Stimulated activated CD8-positive, alpha-beta memory T cell treated with anti-CD3 and anti-CD28 coated beads, Interleukin-7, amount 100 ng/mL, for 1 hour (primary cell): ENCODE results near the gene KLF4.

Experiments
- DNase-seq, 2 donors: peaks; one replicate each; pipeline ENCODE4 v3.0.0-alpha.2; 2020; ENCODE audit warnings: low read depth in 2 of 2

The KLF4 gene

DNA sequence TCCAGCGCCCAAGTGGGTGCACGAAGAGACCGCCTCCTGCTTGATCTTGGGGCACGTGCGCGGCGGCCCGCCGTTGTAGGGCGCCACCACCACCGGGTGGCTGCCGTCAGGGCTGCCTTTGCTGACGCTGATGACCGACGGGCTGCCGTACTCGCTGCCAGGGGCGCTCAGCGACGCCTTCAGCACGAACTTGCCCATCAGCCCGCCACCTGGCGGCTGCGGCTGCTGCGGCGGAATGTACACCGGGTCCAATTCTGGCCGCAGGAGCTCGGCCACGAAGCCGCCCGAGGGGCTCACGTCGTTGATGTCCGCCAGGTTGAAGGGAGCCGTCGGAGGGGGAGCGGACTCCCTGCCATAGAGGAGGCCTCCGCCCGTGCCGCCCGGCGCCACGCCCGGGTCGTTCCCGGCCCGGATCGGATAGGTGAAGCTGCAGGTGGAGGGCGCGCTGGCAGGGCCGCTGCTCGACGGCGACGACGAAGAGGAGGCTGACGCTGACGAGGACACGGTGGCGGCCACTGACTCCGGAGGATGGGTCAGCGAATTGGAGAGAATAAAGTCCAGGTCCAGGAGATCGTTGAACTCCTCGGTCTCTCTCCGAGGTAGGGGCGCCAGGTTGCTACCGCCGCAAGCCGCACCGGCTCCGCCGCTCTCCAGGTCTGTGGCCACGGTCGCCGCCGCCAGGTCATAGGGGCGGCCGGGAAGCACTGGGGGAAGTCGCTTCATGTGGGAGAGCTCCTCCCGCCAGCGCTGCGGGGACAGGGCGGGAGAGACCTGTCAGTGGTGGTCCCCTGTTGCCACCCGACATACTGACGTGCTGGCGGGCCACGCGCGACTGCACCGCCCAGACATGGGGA, 1.8 kb downstream of the KLF4 start:
- no peak for DNase-seq

DNA sequence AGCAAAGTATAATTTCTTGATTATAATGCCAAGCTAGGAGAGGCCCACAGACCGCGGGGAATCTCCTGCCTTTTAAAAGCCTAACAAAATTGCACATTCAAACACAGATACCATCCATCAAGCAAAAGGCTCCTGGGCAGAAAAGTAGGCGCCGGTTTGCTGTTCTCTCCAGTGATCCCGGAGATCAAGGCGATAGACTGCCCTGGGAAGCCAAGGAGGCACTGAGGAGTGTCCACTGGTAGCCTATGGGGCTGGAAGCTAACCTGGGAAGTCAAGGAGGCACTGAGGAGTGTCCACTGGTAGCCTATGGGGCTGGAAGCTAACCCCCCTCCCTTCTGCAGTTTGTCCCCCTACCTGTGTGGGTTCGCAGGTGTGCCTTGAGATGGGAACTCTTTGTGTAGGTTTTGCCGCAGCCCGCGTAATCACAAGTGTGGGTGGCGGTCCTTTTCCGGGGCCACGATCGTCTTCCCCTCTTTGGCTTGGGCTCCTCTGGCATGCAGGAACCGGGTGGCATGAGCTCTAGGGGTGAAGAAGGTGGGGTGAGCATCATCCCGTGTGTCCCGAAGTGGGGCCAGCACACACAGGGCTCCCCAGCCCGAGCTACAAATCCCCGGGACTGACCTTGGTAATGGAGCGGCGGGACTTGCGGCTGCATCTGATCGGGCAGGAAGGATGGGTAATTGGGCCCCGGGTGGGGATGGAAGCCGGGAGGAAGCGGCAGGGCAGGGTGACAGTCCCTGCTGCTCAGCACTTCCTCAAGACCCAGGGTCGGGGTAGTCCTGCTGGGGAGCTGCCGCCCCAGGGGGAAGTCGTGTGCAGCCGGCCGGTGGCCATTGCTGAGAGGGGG, 2.7 kb downstream of the KLF4 start:
- DNase-seq: no peak

GRCh38 chr9:107485458-107486043, 4.0 kb downstream of the KLF4 start:
- DNase-seq: no peak

DNA sequence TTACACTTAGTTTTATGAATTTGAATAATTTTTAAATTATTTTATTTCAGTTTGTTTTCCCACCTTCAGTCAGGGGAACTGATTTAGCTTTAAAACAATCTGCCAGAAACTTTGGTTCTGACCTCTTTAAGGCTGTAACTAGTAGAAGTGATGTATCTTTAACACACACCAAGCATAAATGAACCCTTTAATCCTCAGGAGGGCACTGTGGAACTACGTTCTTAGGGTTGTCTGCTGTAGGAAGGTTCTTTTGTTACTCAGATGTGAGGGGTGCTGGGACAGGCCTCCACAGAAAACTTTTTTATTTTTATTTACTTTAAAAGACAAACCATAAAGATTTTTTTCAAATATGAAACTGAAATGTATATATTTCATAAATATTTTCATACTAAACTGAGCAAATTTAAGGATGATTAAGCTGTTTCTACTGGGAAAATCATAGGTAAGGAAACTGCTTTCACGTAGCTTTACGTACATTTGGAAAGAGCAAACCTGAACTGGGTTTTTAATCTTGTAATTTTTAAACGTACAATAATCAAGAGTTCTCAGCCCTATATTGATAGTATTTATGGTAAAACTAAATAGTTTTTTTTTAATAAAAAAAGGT, 5.3 kb downstream of the KLF4 start:
- DNase-seq: no peak

DNA sequence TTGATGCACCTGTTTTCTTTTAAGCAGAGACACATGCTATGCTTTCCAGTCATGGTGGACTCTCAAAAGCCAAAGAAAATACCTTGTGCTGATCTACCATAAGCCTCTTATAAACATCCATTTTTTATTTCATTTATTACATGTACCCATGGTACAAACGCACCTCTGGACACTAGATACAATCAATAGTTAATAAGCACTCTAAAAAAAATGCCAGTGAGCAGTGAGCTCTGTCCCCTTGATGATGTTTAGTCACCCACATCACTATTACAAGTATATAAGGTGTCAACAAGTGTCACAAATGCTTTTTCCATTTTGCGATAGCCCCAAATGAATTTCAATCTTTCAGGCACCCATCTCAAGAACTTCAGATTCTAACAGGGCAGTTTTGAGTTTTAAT, 5.9 kb downstream of the KLF4 start:
- DNase-seq: no peak

DNA sequence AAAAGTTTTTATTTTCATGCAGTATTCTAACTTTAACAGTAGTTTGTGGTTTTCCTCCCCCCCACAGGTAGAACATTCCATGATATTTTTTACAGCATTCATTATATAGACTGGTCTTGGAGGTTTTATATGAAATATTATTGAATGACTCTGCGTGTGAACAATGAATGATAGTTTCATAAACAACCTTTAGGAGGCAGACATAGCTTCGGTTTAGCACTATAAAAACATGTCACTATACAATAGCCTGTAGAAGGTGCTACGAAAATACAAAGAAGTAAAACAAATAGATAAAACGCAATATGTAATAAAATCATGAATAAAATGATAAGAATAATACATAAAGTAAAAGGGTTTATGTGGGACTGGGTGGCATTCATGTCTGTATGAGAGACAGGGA, 8.5 kb downstream of the KLF4 start:
- no peak for DNase-seq

DNA sequence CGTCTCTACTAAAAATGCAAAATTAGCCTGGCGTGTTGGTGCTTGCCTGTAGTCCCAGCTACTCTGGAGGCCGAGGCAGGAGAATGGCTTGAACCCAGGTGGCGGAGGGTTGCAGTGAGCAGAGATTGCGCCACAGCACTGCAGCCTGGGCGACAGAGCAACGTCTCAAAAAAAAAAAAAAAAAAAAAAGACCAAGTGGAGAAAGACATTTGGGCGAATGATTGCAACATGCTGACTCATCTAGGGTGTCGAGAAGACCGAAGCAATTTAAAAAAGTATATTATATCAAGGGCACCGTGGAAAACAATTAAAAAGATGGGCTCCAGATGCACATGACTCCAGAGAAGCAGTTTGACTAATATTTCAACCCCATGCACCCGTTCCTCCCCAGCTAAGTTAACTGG, 9.2 kb downstream of the KLF4 start:
- DNase-seq: no peak

GRCh38 chr9:107478805-107479204, 10.8 kb downstream of the KLF4 start:
- no peak for DNase-seq

DNA sequence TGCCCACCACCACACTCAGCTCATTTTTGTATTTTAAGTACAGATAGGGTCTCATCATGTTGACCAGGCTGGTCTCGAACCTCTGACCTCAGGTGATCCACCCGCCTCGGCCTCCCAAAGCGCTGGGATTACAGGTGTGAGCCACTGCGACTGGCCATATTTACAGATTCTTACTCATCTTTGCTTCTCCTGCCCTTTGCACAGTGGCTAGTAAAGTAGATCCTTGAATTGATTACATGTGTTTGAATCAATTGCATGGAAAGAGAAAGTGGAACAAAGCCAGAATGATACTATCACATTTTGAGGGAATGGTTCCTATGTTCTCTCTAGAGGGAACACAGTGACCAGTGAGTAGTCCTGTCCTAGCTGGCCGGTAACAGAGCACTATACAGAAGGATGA, 15.4 kb downstream of the KLF4 start:
- no peak for DNase-seq

GRCh38 chr9:107472581-107473340, 16.8 kb downstream of the KLF4 start:
- no peak for DNase-seq

DNA sequence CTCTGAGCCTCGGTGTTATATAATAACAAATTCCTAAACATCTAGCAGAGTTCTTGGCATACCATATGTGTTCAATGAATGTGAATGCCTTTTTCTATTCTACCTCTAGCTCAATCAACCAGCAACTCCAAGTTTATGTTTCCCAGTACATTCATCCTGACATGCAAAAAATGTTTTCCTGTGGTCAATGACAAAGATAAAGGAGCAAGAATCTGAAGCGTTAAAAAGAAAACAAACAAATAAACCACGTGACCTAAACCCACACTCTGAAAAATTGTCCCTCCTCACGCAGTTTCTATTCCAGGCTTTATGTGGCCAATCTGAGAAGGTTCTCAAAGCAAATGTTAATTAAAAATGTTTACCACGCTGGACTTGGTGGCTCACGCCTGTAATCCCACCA, 18.0 kb downstream of the KLF4 start:
- no peak for DNase-seq

DNA sequence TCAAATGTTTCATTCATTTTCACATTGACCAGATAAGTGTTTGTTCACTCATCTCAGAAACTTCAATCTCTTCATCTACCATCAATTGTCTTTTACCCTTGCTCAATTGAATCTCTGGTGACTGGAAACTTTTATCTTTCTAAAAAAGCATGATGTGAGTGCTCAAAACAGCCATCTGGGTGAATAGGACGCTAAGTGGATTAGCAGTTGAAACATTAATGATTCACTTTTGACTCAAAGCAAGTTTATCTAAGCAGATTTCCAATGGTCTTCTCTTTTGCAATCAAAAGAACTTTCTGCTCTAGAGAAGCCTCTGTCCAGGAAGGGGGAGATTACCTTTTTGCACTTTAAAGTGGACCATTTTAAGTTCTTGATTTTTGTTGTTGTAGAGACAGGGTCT, 22.2 kb downstream of the KLF4 start:
- DNase-seq: no peak

DNA sequence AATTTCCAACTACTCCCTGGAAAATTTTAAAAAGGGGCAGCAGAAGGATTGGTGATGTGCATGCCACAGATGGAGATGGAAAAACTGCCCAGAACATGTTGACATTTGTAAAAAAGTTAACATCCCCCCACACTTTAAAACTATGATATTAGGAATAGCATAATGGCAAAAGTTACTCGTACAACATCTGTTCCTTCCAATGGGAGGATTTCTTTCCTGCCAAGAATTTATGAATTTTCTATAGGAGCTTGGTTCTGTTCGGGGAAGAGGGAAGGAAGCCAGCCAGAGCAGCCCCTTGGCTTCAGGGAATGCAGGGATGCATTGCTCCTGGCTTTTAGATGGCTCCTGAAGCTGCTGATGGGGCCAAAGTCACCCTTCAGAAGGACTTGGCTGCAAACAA, 22.7 kb downstream of the KLF4 start:
- DNase-seq: no peak

DNA sequence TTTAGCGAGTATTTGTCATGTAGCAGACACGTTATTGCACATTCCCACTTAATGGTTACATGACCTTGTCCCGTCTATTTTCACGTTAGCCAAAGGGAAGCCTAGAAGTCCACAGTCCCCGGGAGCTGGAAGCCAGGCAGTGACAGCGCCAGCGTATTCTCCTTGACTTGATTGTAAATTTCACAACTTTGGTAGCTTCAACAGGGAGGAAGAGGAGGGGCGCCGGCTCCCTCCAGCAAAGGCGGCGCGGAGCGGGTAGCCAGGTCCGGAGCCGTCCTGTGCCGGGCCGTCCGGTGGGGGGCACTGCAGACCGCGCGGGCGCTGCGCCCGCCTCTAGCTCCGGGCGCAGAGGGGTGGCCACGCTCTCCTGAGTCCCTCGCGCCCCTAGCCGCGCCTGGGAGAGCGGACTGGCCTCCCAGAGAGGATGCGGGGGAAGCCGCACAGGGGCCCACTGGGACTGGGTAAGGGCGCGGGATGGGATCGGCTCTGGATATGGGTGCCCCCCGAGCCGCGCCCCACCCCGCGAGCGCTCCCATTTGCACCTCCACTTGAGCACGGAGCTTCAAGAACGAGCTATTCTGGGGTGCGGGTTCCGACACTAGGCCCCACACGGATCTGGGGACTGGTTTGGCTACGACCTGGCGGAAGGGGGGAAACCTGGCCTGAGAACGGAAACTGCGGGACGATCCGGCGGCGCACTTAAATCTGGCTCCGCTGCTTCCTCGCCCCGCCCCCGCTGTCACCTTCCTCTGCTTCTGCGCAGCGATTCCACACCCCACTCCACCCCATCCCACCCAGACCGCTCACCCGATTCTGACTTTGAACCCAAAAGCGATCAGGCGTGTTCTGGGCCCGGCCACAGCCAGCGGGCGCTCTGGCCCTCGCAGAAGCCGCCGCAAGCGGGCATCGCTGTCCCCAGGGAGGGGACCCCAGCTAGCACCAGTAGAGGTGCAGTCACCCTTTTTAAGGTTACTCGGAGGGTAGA, 23.8 kb downstream of the KLF4 start:
- no peak for DNase-seq

DNA sequence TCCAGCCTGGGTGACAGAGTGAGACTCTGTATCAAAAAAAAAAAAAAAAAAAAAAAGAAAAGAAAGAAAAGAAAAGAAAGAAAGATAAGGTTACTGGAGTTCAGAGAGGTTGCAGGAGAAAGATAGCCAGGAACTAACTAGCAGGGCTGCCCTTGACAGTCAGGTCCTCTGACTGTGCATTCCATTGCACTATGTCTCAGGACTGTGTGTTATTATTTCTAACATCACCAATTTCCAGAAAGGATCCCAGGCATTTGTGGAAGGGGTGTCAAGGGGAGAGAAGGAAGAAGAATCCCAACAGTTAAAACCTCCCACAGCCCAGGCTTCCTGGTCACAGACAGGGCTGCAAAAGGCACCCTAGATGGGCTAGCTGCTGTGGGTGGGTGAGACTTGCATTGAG, 25.1 kb downstream of the KLF4 start:
- no peak for DNase-seq

GRCh38 chr9:107462691-107463090, 26.9 kb downstream of the KLF4 start:
- DNase-seq: no peak

DNA sequence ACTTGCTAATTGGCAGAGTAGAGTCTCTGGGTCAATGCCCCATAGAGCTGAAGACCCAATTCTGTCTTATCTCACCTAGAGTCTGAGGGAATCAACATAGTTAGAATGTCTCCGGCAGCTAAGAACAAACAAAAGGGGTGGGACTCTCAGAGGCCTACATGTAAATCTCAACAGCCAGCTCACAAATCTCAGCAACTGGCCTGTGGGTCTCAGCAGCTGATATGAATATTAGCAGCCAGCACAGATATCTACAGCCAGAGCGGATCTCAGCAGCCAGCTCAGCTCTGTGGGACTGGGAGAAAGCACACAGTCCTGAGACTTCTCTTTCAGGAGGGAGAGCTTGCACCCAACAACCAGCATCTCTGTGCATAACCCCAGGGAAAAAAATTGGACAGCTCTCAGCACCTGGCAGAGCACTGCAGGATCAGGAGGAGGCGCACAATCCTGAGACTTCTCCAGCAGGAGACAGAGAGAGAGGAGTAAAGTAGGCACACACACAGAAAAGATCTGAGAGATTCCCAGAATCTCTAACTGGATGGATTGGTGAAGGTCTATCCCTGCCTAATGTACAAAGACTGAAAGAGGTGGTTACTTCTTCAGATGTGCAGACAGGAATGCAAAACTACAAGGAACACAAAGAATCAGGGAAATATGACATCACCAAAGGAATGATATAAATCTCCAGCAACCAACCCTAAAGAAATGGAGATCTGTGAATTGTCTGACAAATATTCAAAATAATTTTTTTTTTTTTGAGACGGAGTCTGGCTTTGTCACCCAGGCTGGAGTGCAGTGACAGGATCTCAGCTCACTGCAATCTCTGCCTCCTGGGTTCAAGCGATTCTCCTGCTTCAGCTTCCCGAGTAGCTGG, 29.2 kb downstream of the KLF4 start:
- no peak for DNase-seq

GRCh38 chr9:107455425-107456135, 34.0 kb downstream of the KLF4 start:
- DNase-seq: no peak

DNA sequence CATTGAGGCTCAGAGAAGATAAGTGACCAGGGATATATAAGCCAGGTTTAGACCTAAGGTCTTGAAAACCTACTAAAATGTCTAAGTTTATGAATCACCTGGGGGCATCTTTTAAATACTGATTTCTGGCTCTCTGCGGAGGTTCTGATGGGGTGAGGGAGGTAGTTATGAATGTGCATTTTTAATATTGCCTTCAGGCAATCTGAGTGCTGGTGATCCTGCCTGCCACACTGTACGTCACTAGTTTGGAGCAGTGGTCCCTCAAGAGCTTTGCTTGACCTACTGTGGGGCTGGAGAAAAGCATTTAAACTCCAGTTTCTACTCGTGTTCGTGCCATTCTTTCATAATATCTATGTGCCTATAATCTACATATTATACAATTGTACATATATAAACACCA, 36.1 kb downstream of the KLF4 start:
- no peak for DNase-seq
